Spleen (tissue), 11 donors: ENCODE measurements around the gene SYNJ1. TPM values are rescaled to one million over a fixed set of nuclear protein-coding genes. Genes with fewer than 3 reads are reported as not detected.
"Not testable (repeated sequence)": the region's sequence is repeated elsewhere in the genome, so short reads cannot be mapped to it uniquely, and the experiment has no call there.

Source experiments
- DNase-seq: peaks from one replicate; pipeline ENCODE4 v3.0.0-alpha.2; 2020
- H3K27ac ChIP-seq, 8 donors: fragments of 200-600 bp; sonication (generic) in 7 of 8; 1 replicate in 4 of 8; 2 replicates in 4 of 8; pipeline versions ENCODE4 v1.5.0 to v1.8.0; 2016 to 2021; ENCODE audit warnings: inconsistent platforms in 4 of 8, mild to moderate bottlenecking in 4 of 8, moderate library complexity in 1 of 8
- H3K27me3 ChIP-seq, 7 donors: fragments of 200-600 bp; sonication (generic) in 6 of 7; replicated peaks in 1 of 7; 1 replicate in 4 of 7; 2 replicates in 3 of 7; pipeline versions ENCODE4 v1.5.0 to v1.8.0; 2016 to 2021; ENCODE audit warnings: inconsistent platforms in 3 of 7, mild to moderate bottlenecking in 1 of 7
- H3K36me3 ChIP-seq, 6 donors: fragments of 200-600 bp; sonication (generic) in 5 of 6; 1 replicate in 4 of 6; 2 replicates in 2 of 6; pipeline versions ENCODE4 v1.5.0 to v1.8.0; 2016 to 2021; ENCODE audit warnings: inconsistent platforms in 2 of 6
- H3K4me1 ChIP-seq, 6 donors: fragments of 200-600 bp; sonication (generic) in 5 of 6; 1 replicate in 3 of 6; 2 replicates in 3 of 6; pipeline versions ENCODE4 v1.5.0 to v1.8.0; 2016 to 2021; ENCODE audit warnings: inconsistent platforms in 3 of 6
- H3K4me3 ChIP-seq, 8 donors: fragments of 200-600 bp; sonication (generic) in 7 of 8; 1 replicate in 4 of 8; 2 replicates in 4 of 8; pipeline versions ENCODE4 v1.5.0 to v1.8.0; 2016 to 2021; ENCODE audit warnings: inconsistent platforms in 4 of 8, mild to moderate bottlenecking in 4 of 8, moderate library complexity in 2 of 8
- H3K9me3 ChIP-seq, 8 donors: fragments of 200-600 bp; sonication (generic) in 7 of 8; 1 replicate in 4 of 8; 2 replicates in 4 of 8; pipeline versions ENCODE4 v1.5.0 to v1.8.0; 2016 to 2021; ENCODE audit warnings: inconsistent platforms in 4 of 8
- CTCF ChIP-seq, 11 experiments: fragments of 200-600 bp in 7 of 11; fragments of 450-650 bp in 4 of 11; sonication (generic) in 4 of 11; IDR thresholded peaks in 8 of 11; conservative IDR thresholded peaks in 3 of 11; 1 replicate in 7 of 11; 2 replicates in 4 of 11; pipeline versions ENCODE4 v1.4.0 to v1.8.0; 2016 to 2021; ENCODE audit warnings: antibody characterized with exemption in 11 of 11, inconsistent platforms in 4 of 11, mild to moderate bottlenecking in 1 of 11
- POLR2A ChIP-seq, 3 donors: fragments of 450-650 bp; IDR thresholded peaks; one replicate each; pipeline ENCODE4 v1.5.1; 2017; ENCODE audit warnings: antibody characterized with exemption in 3 of 3, mild to moderate bottlenecking in 1 of 3
- POLR2AphosphoS5 ChIP-seq, 3 donors: sonication (generic); formaldehyde crosslinking; IDR thresholded peaks; one replicate each; pipeline ENCODE4 v1.5.1; 2017; ENCODE audit warnings: antibody characterized with exemption in 3 of 3
- WGBS, 5 donors: extraction: QIAGEN DNeasy Blood & Tissue Kit in 3 of 5; methylation state at CpG; one replicate each; pipeline versions ENCODE4 v1.1.5 to v1.1.7; 2013 to 2018; 5-methylcytosine and 5-hydroxymethylcytosine counted together
- intact Hi-C: fragments of 100-400 bp; cut with DNase I; formaldehyde crosslinking; loops from one replicate; pipeline ENCODE4 v1.15.0; 2023; ENCODE audit warnings: low total_unique reads
- polyA plus RNA-seq, 3 donors: library from polyadenylated mRNA; stranded (reverse); fragments of 200-250 nt; gene quantifications; one replicate each; pipeline ENCODE4 v1.2.1, GENCODE V29; 2013
- total RNA-seq, 7 donors: library from RNA; depleted of rRNA in 3 of 7; stranded (reverse); fragments of >200 nt in 3 of 7; fragmentation: NEBNext Ultra II Directional in 4 of 7; extraction: Animal tissue kit (Norgen Biotek cat#: 25700) in 4 of 7; gene quantifications; one replicate each; pipeline versions ENCODE4 v1.1.0 to v1.2.1, GENCODE V29; 2016 to 2021
- donor health status: healthy with polysubstance abuse.
- donor health status: DM: no; HTN: no; CAD: no; lungs with moderate emphysema.
- donor health status: DM: no; HTN: no; CAD: no.
- donor health status: Bipolar disorder and iron deficiency.
- donor health status: healthy.
- donor health status: DM: no; HTN: no; CAD: no.
- donor health status: DM: yes; HTN: yes; CAD: no.

Gene SYNJ1
- total and polyA plus RNA-seq, 10 donors, result 3.3 to 30.3 (median 18.7) TPM

DNA sequence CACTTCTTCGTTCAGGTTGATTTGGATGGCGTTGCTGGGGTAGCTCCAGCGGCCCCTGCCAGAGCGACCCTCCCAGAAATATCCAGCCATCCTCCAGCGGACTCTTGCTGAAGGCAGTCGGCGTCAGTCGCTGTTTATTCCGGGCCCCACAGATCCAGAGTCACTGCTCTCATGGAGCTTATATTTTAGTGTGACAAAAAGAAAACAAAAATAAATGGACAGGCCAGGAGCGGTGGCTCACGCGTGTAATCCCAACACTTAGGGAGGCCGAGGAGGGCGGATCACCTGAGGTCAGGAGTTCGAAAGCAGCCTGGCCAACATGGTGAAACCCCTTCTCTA is 114.8 kb downstream of the SYNJ1 start:
- Histone ChIP-seq H3K27me3 (no peaks in the 10 kb centered on the region), H3K36me3 (peaks cover 0 to 21% (median 10%) of the 10 kb centered on the region in 6 donors), H3K27ac (peak overlapping the region; percentile 74 to 93 (median 84)), H3K4me1 (peaks cover 0 to 37% (median 26%) of the 10 kb centered on the region in 6 donors), H3K9me3 (no peaks in the 10 kb centered on the region), H3K4me3 (peak overlapping the region; percentile 87 to 100 (median 97))
- intact Hi-C loops, result no loop called here
- WGBS, 5 donors, result 4 to 10% (median 7%) methylated on average over 15 of the region's 15 CpGs
- DNase-seq, result no peak
- TF ChIP-seq POLR2A (IDR thresholded peaks at IDR 0.05), result no peak
- no peak for TF ChIP-seq POLR2AphosphoS5 (IDR thresholded peaks at IDR 0.05)
- TF ChIP-seq CTCF (IDR thresholded peaks at IDR 0.05 in 8 of 11, conservative IDR thresholded peaks at IDR 0.05 in 3 of 11), result no peak

DNA sequence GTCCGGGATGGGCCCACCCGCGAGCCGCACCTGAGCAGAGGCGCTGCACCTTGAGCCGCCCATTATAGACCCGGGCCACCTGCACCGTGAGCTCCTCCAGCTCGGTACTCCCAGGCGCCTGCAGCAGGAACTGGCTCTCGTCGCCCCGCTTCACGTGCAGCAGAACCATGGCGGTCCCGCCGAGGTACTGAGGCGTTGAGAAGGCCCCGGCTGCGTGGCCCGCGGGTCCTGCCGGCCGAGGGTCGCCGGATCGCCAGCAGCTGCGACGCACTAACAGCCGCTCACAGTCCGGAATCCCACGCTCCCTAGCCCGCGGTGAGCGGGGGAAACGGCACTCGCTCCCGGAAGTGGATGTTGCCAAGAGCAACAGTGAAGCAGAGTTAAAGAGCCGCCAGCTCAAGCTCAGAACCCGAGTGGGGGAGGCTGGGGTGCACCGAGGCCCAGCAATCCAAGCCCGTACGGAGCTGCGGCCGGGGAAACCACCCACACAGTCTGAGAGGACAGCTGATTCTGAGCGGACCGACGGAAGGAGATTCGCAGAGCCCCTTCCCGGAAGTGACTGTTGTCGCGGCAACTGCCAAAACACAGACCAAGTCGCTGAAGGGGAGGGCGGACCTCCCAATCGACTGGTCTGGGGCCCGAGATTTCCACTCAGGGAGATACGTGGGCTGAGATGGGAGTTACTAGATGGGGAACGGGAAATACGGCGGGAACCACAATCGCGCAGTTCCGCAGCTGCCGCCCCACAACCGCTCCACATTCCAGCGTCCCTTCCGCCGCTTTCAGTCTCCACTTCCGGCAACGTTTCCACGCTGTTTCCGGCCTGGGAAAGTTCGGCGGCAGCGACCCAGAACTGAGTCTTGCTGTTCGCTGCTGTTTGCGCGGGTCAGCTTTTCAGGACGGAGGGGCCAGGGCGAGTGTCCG is 115.5 kb downstream of the SYNJ1 start, which contains the start of gene CFAP298:
TSS of gene CFAP298 (minus strand) at position 303 of the 924 bp plus-strand sequence. CDS start at position 169, 134 bp downstream.
- Histone ChIP-seq H3K36me3 (peaks cover 0 to 27% (median 14%) of the 10 kb centered on the region in 6 donors), H3K27me3 (no peaks in the 10 kb centered on the region), H3K9me3 (no peaks in the 10 kb centered on the region), H3K4me3 (peak within 1 kb of the TSS; percentile 87 to 100 (median 97)), H3K4me1 (peaks cover 0 to 37% (median 26%) of the 10 kb centered on the region in 6 donors), H3K27ac (peak within 1 kb of the TSS; percentile 74 to 93 (median 84))
- WGBS, 5 donors, result 0 to 1% (median 1%) methylated on average over 42 to 81 of the region's 81 CpGs
- peak; percentile 95 for DNase-seq
- intact Hi-C loops, result no loop called here
- TF ChIP-seq POLR2A (IDR thresholded peaks at IDR 0.05) (peak in 2 of 3 donors; percentile 10 to 41), POLR2AphosphoS5 (IDR thresholded peaks at IDR 0.05) (peak; percentile 72 to 84 (median 80)), CTCF (IDR thresholded peaks at IDR 0.05 in 8 of 11, conservative IDR thresholded peaks at IDR 0.05 in 3 of 11) (no peak)

- intact Hi-C loops, result no loop called here
- H3K4me1 ChIP-seq, result peaks cover 0 to 37% (median 26%) of the 10 kb centered on the region in 6 donors
- no peaks in the 10 kb centered on the region for H3K27me3 ChIP-seq
- H3K27ac ChIP-seq, result peak overlapping the region; percentile 74 to 93 (median 84)
- TF ChIP-seq POLR2AphosphoS5 (IDR thresholded peaks at IDR 0.05), result peak in 1 of 3 donors; percentile 19
- TF ChIP-seq POLR2A (IDR thresholded peaks at IDR 0.05), result no peak
- H3K9me3 ChIP-seq, result no peaks in the 10 kb centered on the region
- H3K4me3 ChIP-seq, result peak overlapping the region; percentile 87 to 100 (median 97)
- H3K36me3 ChIP-seq, result peaks cover 0 to 35% (median 22%) of the 10 kb centered on the region in 6 donors
- 0 to 1% (median 0%) methylated on average over 28 of the region's 28 CpGs for WGBS, 5 donors
- DNase-seq, result peak; percentile 81
Observed at GRCh38 chr21:32611471-32611997, 116.3 kb downstream of the SYNJ1 start.

- Histone ChIP-seq H3K4me1 (peaks cover 0 to 37% (median 26%) of the 10 kb centered on the region in 6 donors), H3K36me3 (peaks cover 0 to 41% (median 28%) of the 10 kb centered on the region in 6 donors), H3K4me3 (peak overlapping the region in 6 of 8 donors; percentile 87 to 100 (median 97))
- H3K27ac ChIP-seq, H3K9me3 ChIP-seq, H3K27me3 ChIP-seq, intact Hi-C loops, DNase-seq: not testable (repeated sequence)
- 81 to 86% (median 83%) methylated on average over 17 of the region's 17 CpGs for WGBS, 5 donors
Observed at GRCh38 chr21:32610940-32611339, 116.9 kb downstream of the SYNJ1 start.

DNA sequence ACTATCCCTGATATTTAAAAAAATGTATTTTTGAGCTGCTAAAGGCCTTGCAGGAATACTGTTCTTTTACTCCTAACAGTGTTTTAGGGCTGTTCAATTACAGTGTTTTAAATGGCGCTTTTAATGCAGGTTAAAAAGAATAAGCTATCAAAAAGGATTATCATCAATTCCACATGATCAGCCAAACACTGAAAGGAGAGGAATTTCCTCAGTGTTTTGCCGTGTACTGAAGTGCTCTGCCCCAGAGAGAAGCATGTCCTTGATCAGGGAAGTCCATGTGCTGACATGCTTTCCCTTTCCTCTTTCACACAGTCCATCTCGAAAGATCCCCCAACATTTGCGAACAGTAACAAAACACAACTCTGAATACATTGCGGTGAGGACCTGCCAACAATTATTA is 119.0 kb downstream of the SYNJ1 start:
- Histone ChIP-seq H3K4me1 (peaks cover 0 to 37% (median 26%) of the 10 kb centered on the region in 6 donors), H3K36me3 (peaks cover 0 to 62% (median 48%) of the 10 kb centered on the region in 6 donors), H3K27me3 (no peaks in the 10 kb centered on the region), H3K27ac (no peak overlapping the region), H3K9me3 (no peaks in the 10 kb centered on the region), H3K4me3 (no peak overlapping the region)
- TF ChIP-seq POLR2A (IDR thresholded peaks at IDR 0.05) (no peak), CTCF (IDR thresholded peaks at IDR 0.05 in 8 of 11, conservative IDR thresholded peaks at IDR 0.05 in 3 of 11) (no peak), POLR2AphosphoS5 (IDR thresholded peaks at IDR 0.05) (no peak)
- intact Hi-C loops, result no loop called here
- DNase-seq, result no peak
- WGBS, 5 donors, result 83 to 91% (median 88%) methylated on average over 5 of the region's 5 CpGs
